DOHH2 (cell line): ENCODE results near the gene SPSB1.
A peak's percentile ranks its signal among the peaks of the same experiment; 100 is the strongest.

Source experiments
- H3F3A ChIP-seq: fragments of 200-600 bp; sonication (generic), shearing (Covaris generic); 2 replicates; pipeline ENCODE4 v1.6.0; 2016; ENCODE audit warnings: antibody characterized with exemption, mild to moderate bottlenecking; ENCODE audit not compliant: control insufficient read depth, insufficient read depth
- H3K27ac ChIP-seq: fragments of 200-600 bp; sonication (generic); 2 replicates; pipeline ENCODE4 v1.5.1; 2014; ENCODE audit warnings: low read depth, mild to moderate bottlenecking, low read length, moderate library complexity
- H3K27me3 ChIP-seq: fragments of 200-600 bp; sonication (generic); 2 replicates; pipeline ENCODE4 v1.6.1; 2014; ENCODE audit warnings: mild to moderate bottlenecking, low read length, mixed read lengths; ENCODE audit not compliant: control insufficient read depth
- H3K36me3 ChIP-seq: fragments of 200-600 bp; sonication (generic); 2 replicates; pipeline ENCODE4 v1.6.1; 2014; ENCODE audit warnings: mild to moderate bottlenecking, low read length, moderate library complexity, mixed read lengths; ENCODE audit not compliant: control insufficient read depth
- H3K4me1 ChIP-seq: fragments of 200-600 bp; sonication (generic); 2 replicates; pipeline ENCODE4 v1.6.1; 2014; ENCODE audit warnings: mild to moderate bottlenecking, low read length, mixed read lengths; ENCODE audit not compliant: control insufficient read depth
- H3K4me2 ChIP-seq: fragments of 200-600 bp; sonication (generic); 2 replicates; pipeline ENCODE4 v1.6.0; 2014; ENCODE audit warnings: mild to moderate bottlenecking, low read length, moderate library complexity
- H3K4me3 ChIP-seq: fragments of 200-600 bp; sonication (generic); 2 replicates; pipeline ENCODE4 v1.5.1; 2014; ENCODE audit warnings: mild to moderate bottlenecking, low read length, mixed read lengths
- H3K79me2 ChIP-seq: fragments of 200-600 bp; sonication (generic); 2 replicates; pipeline ENCODE4 v1.6.1; 2014; ENCODE audit warnings: mild to moderate bottlenecking, low read length, mixed read lengths; ENCODE audit not compliant: control insufficient read depth
- H3K9me2 ChIP-seq: fragments of 200-600 bp; sonication (generic); replicated peaks from 2 replicates; pipeline ENCODE4 v1.6.1; 2014; ENCODE audit warnings: mild to moderate bottlenecking, low read length, mixed read lengths; ENCODE audit not compliant: control insufficient read depth
- H3K9me3 ChIP-seq: fragments of 200-600 bp; sonication (generic); 2 replicates; pipeline ENCODE4 v1.6.1; 2014; ENCODE audit warnings: antibody characterized with exemption, low read length, mixed read lengths; ENCODE audit not compliant: control insufficient read depth, insufficient read depth
- H4K20me1 ChIP-seq: fragments of 200-600 bp; sonication (generic); 2 replicates; pipeline ENCODE4 v1.6.0; 2014; ENCODE audit warnings: low read depth, mild to moderate bottlenecking, antibody characterized with exemption, low read length, moderate library complexity; ENCODE audit not compliant: control insufficient read depth, insufficient read depth
- CTCF ChIP-seq: fragments of 200-600 bp; sonication (generic); IDR thresholded peaks from one replicate; pipeline ENCODE4 v1.5.1; 2014; ENCODE audit warnings: antibody characterized with exemption, mild to moderate bottlenecking, low read depth, low read length; ENCODE audit not compliant: poor library complexity, severe bottlenecking
- EZH2phosphoT487 ChIP-seq: fragments of 200-600 bp; sonication (generic); IDR thresholded peaks from 2 replicates; pipeline ENCODE4 v1.6.1; 2017; ENCODE audit warnings: borderline replicate concordance, mild to moderate bottlenecking, antibody characterized with exemption, low read length, moderate library complexity, mixed read lengths

Gene SPSB1

GRCh38 chr1:9293533-9294404, 1.1 kb downstream of the SPSB1 start:
- no peaks in the 10 kb centered on the region for H3K36me3 ChIP-seq
- H3K79me2 ChIP-seq = peaks cover 54% of the 10 kb centered on the region
- H3K9me2 ChIP-seq = no peaks in the 10 kb centered on the region
- no peaks in the 10 kb centered on the region for H3K9me3 ChIP-seq
- H3K27ac ChIP-seq = no peak overlapping the region
- peaks cover 12% of the 10 kb centered on the region for H4K20me1 ChIP-seq
- peak overlapping the region; percentile 92 for H3K4me2 ChIP-seq
- H3K4me3 ChIP-seq = peak overlapping the region; percentile 91
- H3K4me1 ChIP-seq = peaks cover 25% of the 10 kb centered on the region
- peaks cover 2% of the 10 kb centered on the region; the same call in 1 of the 2 replicates for H3F3A ChIP-seq
- TF ChIP-seq EZH2phosphoT487 = no peak
- no peak for TF ChIP-seq CTCF
- H3K27me3 ChIP-seq = peaks cover 6% of the 10 kb centered on the region

- Histone ChIP-seq H3K79me2 (peaks cover 54% of the 10 kb centered on the region), H3K4me3 (peak overlapping the region; percentile 91), H3K9me2 (no peaks in the 10 kb centered on the region)
These were observed 1.7 kb downstream of the SPSB1 start for GRCh38 chr1:9294405-9294773.

GRCh38 chr1:9294910-9295636, 2.4 kb downstream of the SPSB1 start:
- Histone ChIP-seq H3K4me2 (peak overlapping the region; percentile 92), H3K79me2 (peaks cover 57% of the 10 kb centered on the region)

More at GRCh38 chr1:9294405-9294773, 1.7 kb downstream of the SPSB1 start:
- H3K36me3 ChIP-seq = no peaks in the 10 kb centered on the region
- H3K27me3 ChIP-seq = peaks cover 6% of the 10 kb centered on the region
- peaks cover 25% of the 10 kb centered on the region for H3K4me1 ChIP-seq
- H3K4me2 ChIP-seq = peak overlapping the region; percentile 92
- TF ChIP-seq CTCF = no peak
- TF ChIP-seq EZH2phosphoT487 = no peak
- peaks cover 12% of the 10 kb centered on the region for H4K20me1 ChIP-seq
- peaks cover 2% of the 10 kb centered on the region; the same call in 1 of the 2 replicates for H3F3A ChIP-seq
- H3K9me3 ChIP-seq = no peaks in the 10 kb centered on the region
- no peak overlapping the region for H3K27ac ChIP-seq

More at GRCh38 chr1:9294910-9295636, 2.4 kb downstream of the SPSB1 start:
- H3F3A ChIP-seq = peaks cover under 1% of the 10 kb centered on the region; the same call in 1 of the 2 replicates
- H3K9me2 ChIP-seq = no peaks in the 10 kb centered on the region
- H3K4me1 ChIP-seq = peaks cover 25% of the 10 kb centered on the region
- H3K4me3 ChIP-seq = peak overlapping the region; percentile 91; the same call in 1 of the 2 replicates
- no peak for TF ChIP-seq EZH2phosphoT487
- TF ChIP-seq CTCF = no peak
- no peaks in the 10 kb centered on the region for H3K36me3 ChIP-seq
- H4K20me1 ChIP-seq = peaks cover 12% of the 10 kb centered on the region
- no peaks in the 10 kb centered on the region for H3K9me3 ChIP-seq
- peaks cover 6% of the 10 kb centered on the region for H3K27me3 ChIP-seq
- H3K27ac ChIP-seq = no peak overlapping the region
